Right renal cortex interstitium (tissue), 3 donors: Measurements from ENCODE around the gene STX12. TPM values are rescaled to one million over a fixed set of nuclear protein-coding genes. Genes with fewer than 3 reads are reported as not detected.
"Not testable (repeated sequence)": the region's sequence is repeated elsewhere in the genome, so short reads cannot be mapped to it uniquely, and the experiment has no call there.

Source experiments
- DNase-seq, 3 donors: peaks; one replicate each; pipeline ENCODE4 v3.0.0-alpha.2; 2013; ENCODE audit warnings: low read depth in 3 of 3, low spot score in 2 of 3
- polyA plus RNA-seq, 3 donors: library from polyadenylated mRNA; unstranded; fragments of 120-200 nt; gene quantifications; one replicate each; pipeline ENCODE4 v1.2.1, GENCODE V29; 2013; ENCODE audit not compliant: insufficient read length in 3 of 3

The STX12 gene
- polyA plus RNA-seq, 3 donors, result 45.2 to 46.2 (median 45.7) TPM

- no peak for DNase-seq
Measured at GRCh38 chr1:27824411-27824810, 51.4 kb downstream of the STX12 start.

- DNase-seq, result not testable (repeated sequence)
Measured at GRCh38 chr1:27829339-27829960, 56.4 kb downstream of the STX12 start.

- peak; percentile 89 to 95 (median 90) for DNase-seq
Measured at GRCh38 chr1:27830621-27831440, 57.8 kb downstream of the STX12 start, which contains the start of gene PPP1R8. Gene PPP1R8 (plus strand): TSS chr1:27830782. CDS start chr1:27830836, 54 bp downstream.

GRCh38 chr1:27831568-27832410 lies 58.8 kb downstream of the STX12 start:
- no peak for DNase-seq

- DNase-seq, result no peak
Measured at GRCh38 chr1:27832762-27833161, 59.7 kb downstream of the STX12 start.

- no peak for DNase-seq
Measured at GRCh38 chr1:27833470-27833869, 60.5 kb downstream of the STX12 start.

GRCh38 chr1:27835046-27835445 lies 62.0 kb downstream of the STX12 start:
- DNase-seq, result no peak

- DNase-seq, result no peak
Measured at GRCh38 chr1:27835501-27835900, 62.5 kb downstream of the STX12 start.

- no peak for DNase-seq
Measured at GRCh38 chr1:27849951-27850350, 76.9 kb downstream of the STX12 start.

- no peak for DNase-seq
Measured at GRCh38 chr1:27855085-27855484, 82.1 kb downstream of the STX12 start.

- DNase-seq, result no peak
Measured at GRCh38 chr1:27856561-27857343, 83.7 kb downstream of the STX12 start.

GRCh38 chr1:27857552-27857951 lies 84.5 kb downstream of the STX12 start:
- DNase-seq, result not testable (repeated sequence)

GRCh38 chr1:27858072-27858948 lies 85.3 kb downstream of the STX12 start:
- DNase-seq, result peak in 2 of 3 donors; percentile 52 to 70

GRCh38 chr1:27858949-27859576 lies 86.0 kb downstream of the STX12 start:
- DNase-seq, result no peak

GRCh38 chr1:27861436-27861835 lies 88.4 kb downstream of the STX12 start:
- no peak for DNase-seq

- DNase-seq, result no peak
Measured at GRCh38 chr1:27862004-27862403, 89.0 kb downstream of the STX12 start.

GRCh38 chr1:27862671-27863537 lies 89.9 kb downstream of the STX12 start:
- peak in 1 of 3 donors; percentile 29 for DNase-seq

- DNase-seq, result no peak
Measured at GRCh38 chr1:27863538-27863915, 90.5 kb downstream of the STX12 start.
